Measurements from ENCODE around the gene FNDC4. TPM values are rescaled to one million over a fixed set of nuclear protein-coding genes. Genes with fewer than 3 reads are reported as not detected.

The FNDC4 gene
- total RNA-seq, 3 donors from 2014 or later (not counting 1 experiment from before 2014, with no cell fraction given), result not detected

GRCh38 chr2:27537287-27537686, 42.3 kb upstream of the FNDC4 start:
- peaks cover 19 to 20% of the 10 kb centered on the region in 2 donors for H3K27me3 Mint-ChIP-seq (ENCODE audit: low read depth in 2 of 2)
- H3K4me1 ChIP-seq (ENCODE audit: control insufficient read depth, insufficient read depth, low read length), result no peaks in the 10 kb centered on the region
- ATAC-seq, result no peak

GRCh38 chr2:27531983-27532382, 37.0 kb upstream of the FNDC4 start:
- H3K9me3 ChIP-seq (ENCODE audit: control insufficient read depth, insufficient read depth, low read length), result no peaks in the 10 kb centered on the region
- no peak overlapping the region for H3K27ac ChIP-seq (ENCODE audit: low read length)
- ATAC-seq (no peak), DNase-seq (no peak)
- Mint-ChIP-seq H3K36me3 (no peaks in the 10 kb centered on the region), H3K27ac (no peak overlapping the region), H3K4me1 (no peaks in the 10 kb centered on the region), H3K4me3 (no peak overlapping the region), H3K27me3 (ENCODE audit: low read depth in 2 of 2) (peaks cover 16% of the 10 kb centered on the region in 2 donors), H3K9me3 (no peaks in the 10 kb centered on the region)
- H3K4me1 ChIP-seq (ENCODE audit: control insufficient read depth, insufficient read depth, low read length), result no peaks in the 10 kb centered on the region
- no peak for TF ChIP-seq CTCF (IDR thresholded peaks at IDR 0.05)
- H3K27me3 ChIP-seq (ENCODE audit: control insufficient read depth, insufficient read depth, low read length), result no peaks in the 10 kb centered on the region
- WGBS (ENCODE audit: insufficient coverage), result 97% methylated on average over 2 of the region's 2 CpGs
- no peaks in the 10 kb centered on the region for H3K36me3 ChIP-seq (ENCODE audit: control insufficient read depth, insufficient read depth, low read length)
- H3K4me3 ChIP-seq (ENCODE audit: low read length), result no peak overlapping the region
- intact Hi-C loops (cut with micrococcal nuclease), result no loop called here

More at GRCh38 chr2:27537287-27537686, 42.3 kb upstream of the FNDC4 start:
- H3K4me3 Mint-ChIP-seq, result no peak overlapping the region
- no peaks in the 10 kb centered on the region for H3K36me3 ChIP-seq (ENCODE audit: control insufficient read depth, insufficient read depth, low read length)
- no peak overlapping the region for H3K4me3 ChIP-seq (ENCODE audit: low read length)
- 92% methylated on average over 4 of the region's 4 CpGs for WGBS (ENCODE audit: insufficient coverage)
- DNase-seq, result no peak
- no peak overlapping the region for H3K27ac Mint-ChIP-seq
- H3K27ac ChIP-seq (ENCODE audit: low read length), result no peak overlapping the region
- no peaks in the 10 kb centered on the region for H3K4me1 Mint-ChIP-seq
- TF ChIP-seq CTCF (IDR thresholded peaks at IDR 0.05), result no peak
- no peaks in the 10 kb centered on the region for H3K9me3 ChIP-seq (ENCODE audit: control insufficient read depth, insufficient read depth, low read length)
- H3K9me3 Mint-ChIP-seq, result no peaks in the 10 kb centered on the region
- H3K27me3 ChIP-seq (ENCODE audit: control insufficient read depth, insufficient read depth, low read length), result no peaks in the 10 kb centered on the region
- no peaks in the 10 kb centered on the region for H3K36me3 Mint-ChIP-seq
- intact Hi-C loops (cut with micrococcal nuclease), result no loop called here

- H3K9me3 Mint-ChIP-seq, result no peaks in the 10 kb centered on the region
- no peaks in the 10 kb centered on the region for H3K27me3 ChIP-seq (ENCODE audit: control insufficient read depth, insufficient read depth, low read length)
- ATAC-seq, result no peak
- H3K27me3 Mint-ChIP-seq (ENCODE audit: low read depth in 2 of 2), result peaks cover 19 to 21% of the 10 kb centered on the region in 2 donors
- intact Hi-C loops (cut with micrococcal nuclease), result no loop called here
- no peaks in the 10 kb centered on the region for H3K4me1 Mint-ChIP-seq
- H3K4me3 ChIP-seq (ENCODE audit: low read length), result no peak overlapping the region
- no peaks in the 10 kb centered on the region for H3K36me3 ChIP-seq (ENCODE audit: control insufficient read depth, insufficient read depth, low read length)
- no peak overlapping the region for H3K27ac Mint-ChIP-seq
- no peak overlapping the region for H3K4me3 Mint-ChIP-seq
- H3K9me3 ChIP-seq (ENCODE audit: control insufficient read depth, insufficient read depth, low read length), result no peaks in the 10 kb centered on the region
- no peaks in the 10 kb centered on the region for H3K4me1 ChIP-seq (ENCODE audit: control insufficient read depth, insufficient read depth, low read length)
- no peak overlapping the region for H3K27ac ChIP-seq (ENCODE audit: low read length)
- DNase-seq, result no peak
- no peaks in the 10 kb centered on the region for H3K36me3 Mint-ChIP-seq
- no peak for TF ChIP-seq CTCF (IDR thresholded peaks at IDR 0.05)
- 68% methylated on average over 3 of the region's 3 CpGs for WGBS (ENCODE audit: insufficient coverage)
These were observed 32.2 kb upstream of the FNDC4 start for GRCh38 chr2:27527182-27527581.

- H3K4me1 Mint-ChIP-seq, result no peaks in the 10 kb centered on the region
- WGBS (ENCODE audit: insufficient coverage), result 93% methylated on average over 7 of the region's 7 CpGs
- Histone ChIP-seq H3K27ac (ENCODE audit: low read length) (no peak overlapping the region), H3K4me1 (ENCODE audit: control insufficient read depth, insufficient read depth, low read length) (no peaks in the 10 kb centered on the region), H3K4me3 (ENCODE audit: low read length) (no peak overlapping the region), H3K9me3 (ENCODE audit: control insufficient read depth, insufficient read depth, low read length) (no peaks in the 10 kb centered on the region), H3K27me3 (ENCODE audit: control insufficient read depth, insufficient read depth, low read length) (no peaks in the 10 kb centered on the region), H3K36me3 (ENCODE audit: control insufficient read depth, insufficient read depth, low read length) (no peaks in the 10 kb centered on the region)
- no peak for TF ChIP-seq CTCF (IDR thresholded peaks at IDR 0.05)
- no peak overlapping the region for H3K27ac Mint-ChIP-seq
- intact Hi-C loops (cut with micrococcal nuclease), result no loop called here
- H3K9me3 Mint-ChIP-seq, result no peaks in the 10 kb centered on the region
- H3K27me3 Mint-ChIP-seq (ENCODE audit: low read depth in 2 of 2), result peaks cover 11 to 20% of the 10 kb centered on the region in 2 donors
- no peak for ATAC-seq
- no peak overlapping the region for H3K4me3 Mint-ChIP-seq
- no peak for DNase-seq
- H3K36me3 Mint-ChIP-seq, result no peaks in the 10 kb centered on the region
These were observed 27.5 kb upstream of the FNDC4 start for GRCh38 chr2:27522400-27522945.

Data from natural killer cell (primary cell).